RWPE2 (cell line): ENCODE measurements around the gene WDR86.

Experiments
- ATAC-seq: fragments of 200-7000 bp; cut with Tn5 transposase; 3 replicates; pipeline ENCODE4 v1.9.1; 2021; ENCODE audit warnings: low read depth
- DNase-seq: peaks from one replicate; pipeline ENCODE4 v3.0.0-alpha.2; 2020; ENCODE audit warnings: low spot score
- H3K27ac ChIP-seq: fragments of 450-650 bp; 2 replicates; pipeline ENCODE4 v1.5.1; 2017; ENCODE audit warnings: mild to moderate bottlenecking; ENCODE audit not compliant: poor library complexity, severe bottlenecking
- H3K27me3 ChIP-seq: fragments of 250-450 bp; sonication (Bioruptor Pico); 2 replicates; pipeline ENCODE4 v1.5.1; 2021; ENCODE audit warnings: mild to moderate bottlenecking, moderate library complexity; ENCODE audit not compliant: insufficient read depth, poor library complexity, severe bottlenecking
- H3K36me3 ChIP-seq: fragments of 250-450 bp; sonication (Bioruptor Pico); 2 replicates; pipeline ENCODE4 v1.5.1; 2020; ENCODE audit warnings: low read depth, mild to moderate bottlenecking, moderate library complexity
- H3K4me1 ChIP-seq: fragments of 250-450 bp; sonication (Bioruptor Pico); 2 replicates; pipeline ENCODE4 v1.5.1; 2021; ENCODE audit warnings: mild to moderate bottlenecking, moderate library complexity; ENCODE audit not compliant: insufficient read depth, poor library complexity, severe bottlenecking
- H3K4me3 ChIP-seq: fragments of 250-450 bp; sonication (Bioruptor Pico); 2 replicates; pipeline ENCODE4 v1.5.1; 2021; ENCODE audit warnings: mild to moderate bottlenecking, moderate library complexity; ENCODE audit not compliant: severe bottlenecking
- H3K9me3 ChIP-seq: fragments of 250-450 bp; sonication (Bioruptor Pico); 2 replicates; pipeline ENCODE4 v1.5.1; 2021; ENCODE audit warnings: mild to moderate bottlenecking, moderate library complexity; ENCODE audit not compliant: severe bottlenecking
- CTCF ChIP-seq: fragments of 450-650 bp; IDR thresholded peaks from one replicate; pipeline ENCODE4 v1.5.1; 2017; ENCODE audit warnings: mild to moderate bottlenecking, moderate library complexity; ENCODE audit not compliant: poor library complexity, severe bottlenecking

Gene WDR86

GRCh38 chr7:151424799-151425198 lies 15.0 kb upstream of the WDR86 start:
- no peak overlapping the region for H3K27ac ChIP-seq
- ATAC-seq (no peak), DNase-seq (no peak)
- no peak overlapping the region for H3K4me3 ChIP-seq
- no peaks in the 10 kb centered on the region for H3K36me3 ChIP-seq
- H3K4me1 ChIP-seq = peaks cover 11% of the 10 kb centered on the region
- H3K9me3 ChIP-seq = peaks cover 4% of the 10 kb centered on the region
- no peaks in the 10 kb centered on the region for H3K27me3 ChIP-seq
- no peak for TF ChIP-seq CTCF

GRCh38 chr7:151423936-151424335 lies 14.1 kb upstream of the WDR86 start:
- ATAC-seq = no peak
- peaks cover 7% of the 10 kb centered on the region for H3K9me3 ChIP-seq
- TF ChIP-seq CTCF = no peak

GRCh38 chr7:151423226-151423625 lies 13.4 kb upstream of the WDR86 start:
- H3K27ac ChIP-seq = no peak overlapping the region
- ATAC-seq (no peak), DNase-seq (no peak)
- no peak for TF ChIP-seq CTCF
- peaks cover 7% of the 10 kb centered on the region for H3K9me3 ChIP-seq
- no peaks in the 10 kb centered on the region for H3K27me3 ChIP-seq
- H3K4me3 ChIP-seq = no peak overlapping the region
- peaks cover 11% of the 10 kb centered on the region for H3K4me1 ChIP-seq
- H3K36me3 ChIP-seq = no peaks in the 10 kb centered on the region

More at GRCh38 chr7:151423936-151424335, 14.1 kb upstream of the WDR86 start:
- Histone ChIP-seq H3K27me3 (no peaks in the 10 kb centered on the region), H3K4me1 (peaks cover 11% of the 10 kb centered on the region), H3K27ac (no peak overlapping the region), H3K36me3 (no peaks in the 10 kb centered on the region), H3K4me3 (no peak overlapping the region)
- DNase-seq = no peak

GRCh38 chr7:151422212-151422611 lies 12.4 kb upstream of the WDR86 start:
- Histone ChIP-seq H3K36me3 (no peaks in the 10 kb centered on the region), H3K4me3 (no peak overlapping the region), H3K9me3 (peaks cover 7% of the 10 kb centered on the region), H3K27ac (no peak overlapping the region), H3K4me1 (peaks cover 11% of the 10 kb centered on the region), H3K27me3 (no peaks in the 10 kb centered on the region)
- DNase-seq = no peak
- TF ChIP-seq CTCF = no peak
- ATAC-seq = no peak

GRCh38 chr7:151420144-151420543 lies 10.3 kb upstream of the WDR86 start:
- H3K9me3 ChIP-seq = peaks cover 7% of the 10 kb centered on the region
- TF ChIP-seq CTCF = no peak
- H3K27ac ChIP-seq = no peak overlapping the region
- peaks cover 11% of the 10 kb centered on the region for H3K4me1 ChIP-seq
- no peaks in the 10 kb centered on the region for H3K36me3 ChIP-seq
- no peak overlapping the region for H3K4me3 ChIP-seq
- no peaks in the 10 kb centered on the region for H3K27me3 ChIP-seq
- DNase-seq (no peak), ATAC-seq (no peak)
